ENCODE measurements around the gene KRIT1.

- TF ChIP-seq, protein P1, sequence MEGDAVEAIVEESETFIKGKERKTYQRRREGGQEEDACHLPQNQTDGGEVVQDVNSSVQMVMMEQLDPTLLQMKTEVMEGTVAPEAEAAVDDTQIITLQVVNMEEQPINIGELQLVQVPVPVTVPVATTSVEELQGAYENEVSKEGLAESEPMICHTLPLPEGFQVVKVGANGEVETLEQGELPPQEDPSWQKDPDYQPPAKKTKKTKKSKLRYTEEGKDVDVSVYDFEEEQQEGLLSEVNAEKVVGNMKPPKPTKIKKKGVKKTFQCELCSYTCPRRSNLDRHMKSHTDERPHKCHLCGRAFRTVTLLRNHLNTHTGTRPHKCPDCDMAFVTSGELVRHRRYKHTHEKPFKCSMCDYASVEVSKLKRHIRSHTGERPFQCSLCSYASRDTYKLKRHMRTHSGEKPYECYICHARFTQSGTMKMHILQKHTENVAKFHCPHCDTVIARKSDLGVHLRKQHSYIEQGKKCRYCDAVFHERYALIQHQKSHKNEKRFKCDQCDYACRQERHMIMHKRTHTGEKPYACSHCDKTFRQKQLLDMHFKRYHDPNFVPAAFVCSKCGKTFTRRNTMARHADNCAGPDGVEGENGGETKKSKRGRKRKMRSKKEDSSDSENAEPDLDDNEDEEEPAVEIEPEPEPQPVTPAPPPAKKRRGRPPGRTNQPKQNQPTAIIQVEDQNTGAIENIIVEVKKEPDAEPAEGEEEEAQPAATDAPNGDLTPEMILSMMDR (IDR thresholded peaks at IDR 0.05): no peak
- TF ChIP-seq EZH2 (IDR thresholded peaks at IDR 0.05): no peak
Measured at GRCh38 chr7:92293896-92294590, 48.3 kb upstream of the KRIT1 start.
